ENCODE results near the gene NPBWR2.

- TF ChIP-seq CTCF (optimal IDR thresholded peaks at IDR 0.05 in 1 of 3, IDR thresholded peaks at IDR 0.05 in 1 of 3, conservative IDR thresholded peaks at IDR 0.05 in 1 of 3; ENCODE audit: extremely low read depth in 1 of 3, insufficient read depth in 2 of 3, low read length in 3 of 3), result no peak
- TF ChIP-seq EZH2 (IDR thresholded peaks at IDR 0.05; ENCODE audit: low read length), result no peak
These were observed 37.0 kb upstream of the NPBWR2 start for GRCh38 chr20:64144144-64144912.

Data from keratinocyte (primary cell).